Mononuclear cell (primary cell): Measurements from ENCODE around the gene CTSF. TPM values are rescaled to one million over a fixed set of nuclear protein-coding genes. Genes with fewer than 3 reads are reported as not detected.
"Not testable (repeated sequence)": the region's sequence is repeated elsewhere in the genome, so short reads cannot be mapped to it uniquely, and the experiment has no call there.

Experiments used
- H3K27me3 ChIP-seq: 2 replicates; pipeline ENCODE4 v1.6.0; 2011; ENCODE audit warnings: low read length, control low read depth; ENCODE audit not compliant: insufficient read depth
- H3K4me1 ChIP-seq: 2 replicates; pipeline ENCODE4 v1.5.1; 2011; ENCODE audit warnings: mild to moderate bottlenecking, low read length, control low read depth; ENCODE audit not compliant: insufficient read depth
- H3K4me3 ChIP-seq: 2 replicates; pipeline ENCODE4 v1.5.1; 2011; ENCODE audit warnings: mild to moderate bottlenecking, low read length, moderate library complexity
- H3K9me3 ChIP-seq: 2 replicates; pipeline ENCODE4 v1.5.1; 2011; ENCODE audit warnings: low read depth, mild to moderate bottlenecking, control low read depth, low read length
- total RNA-seq: library from RNA; depleted of rRNA; stranded (reverse); fragments of >200 nt; gene quantifications from one replicate; pipeline ENCODE4 v1.2.3, GENCODE V29; 2012

Gene CTSF
- total RNA-seq, 1 donor, result 14.5 TPM

- H3K4me1 ChIP-seq, result peaks cover 3% of the 10 kb centered on the region
- no peaks in the 10 kb centered on the region for H3K9me3 ChIP-seq
- no peak overlapping the region for H3K4me3 ChIP-seq
- H3K27me3 ChIP-seq, result no peaks in the 10 kb centered on the region
These were observed 12.3 kb downstream of the CTSF start for GRCh38 chr11:66556086-66556485.

GRCh38 chr11:66555416-66555815, 13.0 kb downstream of the CTSF start:
- Histone ChIP-seq H3K4me3 (no peak overlapping the region), H3K27me3 (no peaks in the 10 kb centered on the region), H3K4me1 (peaks cover 3% of the 10 kb centered on the region), H3K9me3 (no peaks in the 10 kb centered on the region)

- H3K4me1 ChIP-seq, result peaks cover 3% of the 10 kb centered on the region
- H3K27me3 ChIP-seq, result no peaks in the 10 kb centered on the region
- H3K4me3 ChIP-seq, result no peak overlapping the region
- no peaks in the 10 kb centered on the region for H3K9me3 ChIP-seq
These were observed 13.8 kb downstream of the CTSF start for GRCh38 chr11:66554602-66555001.

GRCh38 chr11:66550887-66551286, 17.5 kb downstream of the CTSF start:
- Histone ChIP-seq H3K9me3 (no peaks in the 10 kb centered on the region), H3K4me1 (peaks cover 5% of the 10 kb centered on the region), H3K27me3 (no peaks in the 10 kb centered on the region), H3K4me3 (no peak overlapping the region)

- no peaks in the 10 kb centered on the region for H3K27me3 ChIP-seq
- H3K4me3 ChIP-seq, result no peak overlapping the region
- no peaks in the 10 kb centered on the region for H3K9me3 ChIP-seq
- H3K4me1 ChIP-seq, result peaks cover 13% of the 10 kb centered on the region
These were observed 18.7 kb downstream of the CTSF start for GRCh38 chr11:66549696-66550095.

- H3K27me3 ChIP-seq, result no peaks in the 10 kb centered on the region
These were observed 19.4 kb downstream of the CTSF start for GRCh38 chr11:66548774-66549630.

GRCh38 chr11:66548041-66548440, 20.4 kb downstream of the CTSF start:
- Histone ChIP-seq H3K4me1 (peaks cover 30% of the 10 kb centered on the region), H3K9me3 (no peaks in the 10 kb centered on the region), H3K27me3 (no peaks in the 10 kb centered on the region), H3K4me3 (no peak overlapping the region)

More at GRCh38 chr11:66548774-66549630, 19.4 kb downstream of the CTSF start:
- Histone ChIP-seq H3K4me1 (peaks cover 20% of the 10 kb centered on the region), H3K9me3 (no peaks in the 10 kb centered on the region), H3K4me3 (no peak overlapping the region)

GRCh38 chr11:66547662-66548009, 20.8 kb downstream of the CTSF start:
- Histone ChIP-seq H3K4me3 (no peak overlapping the region), H3K4me1 (peaks cover 32% of the 10 kb centered on the region)

GRCh38 chr11:66546966-66547661, 21.3 kb downstream of the CTSF start:
- Histone ChIP-seq H3K4me3 (no peak overlapping the region), H3K9me3 (no peaks in the 10 kb centered on the region), H3K4me1 (peaks cover 35% of the 10 kb centered on the region), H3K27me3 (no peaks in the 10 kb centered on the region)

More at GRCh38 chr11:66547662-66548009, 20.8 kb downstream of the CTSF start:
- no peaks in the 10 kb centered on the region for H3K27me3 ChIP-seq
- no peaks in the 10 kb centered on the region for H3K9me3 ChIP-seq

- no peaks in the 10 kb centered on the region for H3K9me3 ChIP-seq
- no peaks in the 10 kb centered on the region for H3K27me3 ChIP-seq
- H3K4me3 ChIP-seq, result peak within 1 kb of the TSS; percentile 75
- peaks cover 35% of the 10 kb centered on the region for H3K4me1 ChIP-seq
These were observed 21.9 kb downstream of the CTSF start, which contains the start of gene ACTN3 for GRCh38 chr11:66546368-66546965. TSS of gene ACTN3 (plus strand) at chr11:66546903. CDS start at chr11:66546938, 35 bp downstream.

GRCh38 chr11:66545701-66546367, 22.6 kb downstream of the CTSF start, which contains the start of gene ZDHHC24:
TSS of gene ZDHHC24 (minus strand) at chr11:66546048. CDS start at chr11:66546003, 45 bp downstream.
- Histone ChIP-seq H3K4me1 (peaks cover 35% of the 10 kb centered on the region), H3K27me3 (no peaks in the 10 kb centered on the region), H3K9me3 (no peaks in the 10 kb centered on the region), H3K4me3 (peak within 1 kb of the TSS; percentile 75)

- not testable (repeated sequence) for H3K9me3 ChIP-seq
These were observed 23.5 kb downstream of the CTSF start for GRCh38 chr11:66544952-66545351.

GRCh38 chr11:66543263-66544107, 24.9 kb downstream of the CTSF start:
- no peaks in the 10 kb centered on the region for H3K27me3 ChIP-seq
- H3K9me3 ChIP-seq, result no peaks in the 10 kb centered on the region
- H3K4me3 ChIP-seq, result no peak overlapping the region

More at GRCh38 chr11:66544952-66545351, 23.5 kb downstream of the CTSF start:
- peak overlapping the region; percentile 75 for H3K4me3 ChIP-seq
- H3K4me1 ChIP-seq, result peaks cover 35% of the 10 kb centered on the region
- not testable (repeated sequence) for H3K27me3 ChIP-seq

GRCh38 chr11:66542362-66542761, 26.0 kb downstream of the CTSF start:
- H3K4me3 ChIP-seq, result no peak overlapping the region
- H3K4me1 ChIP-seq, result peaks cover 35% of the 10 kb centered on the region
- no peaks in the 10 kb centered on the region for H3K27me3 ChIP-seq
- no peaks in the 10 kb centered on the region for H3K9me3 ChIP-seq

More at GRCh38 chr11:66543263-66544107, 24.9 kb downstream of the CTSF start:
- peaks cover 35% of the 10 kb centered on the region for H3K4me1 ChIP-seq
